H1 (cell line): ENCODE data around the gene MBOAT1. TPM values are rescaled to one million over a fixed set of nuclear protein-coding genes. Genes with fewer than 3 reads are reported as not detected.

Experiments
- CTCF ChIA-PET: fragments of 300-600 bp; sonication (Branson Sonifier 250); formaldehyde crosslinking; loops from one replicate; lab custom pipeline; 2021; ENCODE audit not compliant: partially characterized antibody; lab: Charles Lee
- POLR2A ChIA-PET: fragments of 300-600 bp; sonication (Branson Sonifier 250); formaldehyde crosslinking; loops from one replicate; lab custom pipeline; 2021; ENCODE audit warnings: inconsistent platforms; ENCODE audit not compliant: partially characterized antibody; lab: Charles Lee
- DNase-seq, 2 experiments: peaks; one replicate each; pipeline versions ENCODE4 v3.0.0 to v3.0.0-alpha.2; 2010 to 2022; ENCODE audit warnings: low spot score in 2 of 2, low read depth in 1 of 2, mixed read lengths in 1 of 2
- FAIRE-seq: peaks from 2 replicates; lab custom pipeline; 2011; peaks lifted over from hg19 to GRCh38; lab: Jason Lieb, UNC
- H2AFZ ChIP-seq: 2 replicates; pipeline ENCODE4 v1.8.1; 2012; ENCODE audit warnings: low read length, inconsistent platforms
- H2AK5ac ChIP-seq: 2 replicates; pipeline ENCODE4 v1.6.1; 2013; ENCODE audit warnings: low read depth, low read length
- H2BK120ac ChIP-seq: replicated peaks from 2 replicates; pipeline ENCODE3; 2013; ENCODE audit warnings: low read depth, low read length, inconsistent platforms
- H2BK12ac ChIP-seq: 2 replicates; pipeline ENCODE4 v1.6.1; 2013; ENCODE audit warnings: low read depth, low read length
- H2BK15ac ChIP-seq: 2 replicates; pipeline ENCODE4 v1.6.1; 2013; ENCODE audit warnings: low read length
- H2BK20ac ChIP-seq: 2 replicates; pipeline ENCODE4 v1.6.1; 2013; ENCODE audit warnings: low read length
- H2BK5ac ChIP-seq: 2 replicates; pipeline ENCODE4 v1.6.1; 2013; ENCODE audit warnings: low read depth, low read length
- H3K14ac ChIP-seq: 2 replicates; pipeline ENCODE4 v1.6.1; 2013; ENCODE audit warnings: inconsistent platforms; ENCODE audit not compliant: insufficient read length
- H3K18ac ChIP-seq: 2 replicates; pipeline ENCODE4 v1.6.1; 2013; ENCODE audit warnings: low read length; ENCODE audit errors: extremely low read depth
- H3K23ac ChIP-seq: 2 replicates; pipeline ENCODE4 v1.6.1; 2013; ENCODE audit warnings: inconsistent platforms; ENCODE audit not compliant: insufficient read length
- H3K23me2 ChIP-seq: 2 replicates; pipeline ENCODE4 v1.6.1; 2013; ENCODE audit warnings: low read depth, low read length
- H3K27ac ChIP-seq: 2 replicates; pipeline ENCODE4 v1.6.1; 2011; ENCODE audit warnings: low read depth, low read length, inconsistent platforms
- H3K27me3 ChIP-seq, 4 experiments: replicated peaks in 1 of 4; 1 replicate in 1 of 4; 2 replicates in 3 of 4; pipeline versions ENCODE4 v1.6.1 to v1.8.1; 2011 to 2013; ENCODE audit warnings: low read length in 3 of 4, mild to moderate bottlenecking in 3 of 4, inconsistent platforms in 2 of 4, mixed read lengths in 2 of 4, moderate library complexity in 1 of 4; ENCODE audit not compliant: control insufficient read depth in 3 of 4, insufficient read depth in 3 of 4; ENCODE audit errors: extremely low read depth in 1 of 4
- H3K36me3 ChIP-seq, 4 experiments: 2 replicates each; pipeline versions ENCODE4 v1.6.1 to v1.8.1; 2011 to 2013; ENCODE audit warnings: mild to moderate bottlenecking in 4 of 4, low read length in 3 of 4, moderate library complexity in 2 of 4, control low read depth in 1 of 4, inconsistent platforms in 1 of 4; ENCODE audit not compliant: insufficient read depth in 4 of 4, control insufficient read depth in 2 of 4
- H3K4ac ChIP-seq: replicated peaks from 2 replicates; pipeline ENCODE3; 2013; ENCODE audit warnings: low read length, low read depth, mixed read lengths, inconsistent platforms; ENCODE audit not compliant: insufficient read length
- H3K4me1 ChIP-seq, 4 experiments: replicated peaks in 1 of 4; 1 replicate in 1 of 4; 2 replicates in 3 of 4; pipeline versions ENCODE4 v1.6.1 to v1.8.1; 2011 to 2013; ENCODE audit warnings: low read length in 3 of 4, inconsistent platforms in 2 of 4, mixed read lengths in 1 of 4; ENCODE audit not compliant: insufficient read depth in 4 of 4, control insufficient read depth in 3 of 4
- H3K4me2 ChIP-seq, 2 experiments: 2 replicates each; pipeline versions ENCODE4 v1.6.1 to v1.8.1; 2011 to 2013; ENCODE audit warnings: low read depth in 2 of 2, low read length in 2 of 2, control low read depth in 1 of 2, inconsistent platforms in 1 of 2, mild to moderate bottlenecking in 1 of 2; ENCODE audit not compliant: insufficient read depth in 1 of 2
- H3K4me3 ChIP-seq, 4 experiments: fragments of 200-600, 300-600 bp in 1 of 4; sonication (generic), shearing (Covaris generic), sonication (Bioruptor Twin) in 1 of 4; 2 replicates each; pipeline versions ENCODE4 v1.5.1 to v1.8.1; 2011 to 2016; ENCODE audit warnings: low read length in 4 of 4, low read depth in 3 of 4, control low read depth in 2 of 4, inconsistent platforms in 2 of 4, mild to moderate bottlenecking in 2 of 4, mixed read lengths in 1 of 4, moderate library complexity in 1 of 4; ENCODE audit not compliant: insufficient read depth in 2 of 4; ENCODE audit errors: extremely low read depth in 1 of 4
- H3K56ac ChIP-seq: replicated peaks from 2 replicates; pipeline ENCODE3; 2013; ENCODE audit warnings: low read depth, mild to moderate bottlenecking, mixed read lengths, low read length, inconsistent platforms; ENCODE audit not compliant: insufficient read length
- H3K79me1 ChIP-seq: 2 replicates; pipeline ENCODE4 v1.6.1; 2013; ENCODE audit warnings: low read depth, low read length, control low read depth
- H3K79me2 ChIP-seq, 2 experiments: 2 replicates each; pipeline versions ENCODE4 v1.6.1 to v1.8.1; 2012 to 2013; ENCODE audit warnings: low read length in 2 of 2, mild to moderate bottlenecking in 2 of 2, inconsistent platforms in 1 of 2; ENCODE audit not compliant: insufficient read depth in 2 of 2, control insufficient read depth in 1 of 2
- H3K9ac ChIP-seq, 4 experiments: replicated peaks in 1 of 4; 1 replicate in 1 of 4; 2 replicates in 3 of 4; pipeline versions ENCODE4 v1.6.1 to v1.8.1; 2011 to 2013; ENCODE audit warnings: low read depth in 3 of 4, low read length in 3 of 4, control low read depth in 2 of 4, mild to moderate bottlenecking in 2 of 4, moderate library complexity in 2 of 4, inconsistent platforms in 1 of 4; ENCODE audit errors: extremely low read depth in 1 of 4
- H3K9me3 ChIP-seq, 2 experiments: 2 replicates each; pipeline versions ENCODE4 v1.6.1 to v1.8.1; 2012 to 2013; ENCODE audit warnings: mild to moderate bottlenecking in 2 of 2, moderate library complexity in 2 of 2, control low read depth in 1 of 2, inconsistent platforms in 1 of 2, low read depth in 1 of 2, low read length in 1 of 2, mixed read lengths in 1 of 2; ENCODE audit not compliant: insufficient read depth in 2 of 2
- H4K20me1 ChIP-seq, 2 experiments: replicated peaks in 1 of 2; 2 replicates each; pipeline versions ENCODE3 to v1.8.1; 2011 to 2013; ENCODE audit warnings: inconsistent platforms in 2 of 2, low read length in 2 of 2, mild to moderate bottlenecking in 1 of 2; ENCODE audit not compliant: insufficient read depth in 2 of 2, control insufficient read depth in 1 of 2
- H4K5ac ChIP-seq: 2 replicates; pipeline ENCODE4 v1.6.1; 2013; ENCODE audit warnings: low read length, low read depth, mixed read lengths, inconsistent platforms; ENCODE audit not compliant: insufficient read length
- H4K8ac ChIP-seq: 2 replicates; pipeline ENCODE4 v1.8.0; 2013; ENCODE audit warnings: mild to moderate bottlenecking, moderate library complexity, low read length, inconsistent platforms; ENCODE audit not compliant: insufficient read depth; ENCODE audit errors: extremely low read depth
- H4K91ac ChIP-seq: replicated peaks from 2 replicates; pipeline ENCODE3; 2013; ENCODE audit warnings: low read length, mixed read lengths, inconsistent platforms; ENCODE audit not compliant: insufficient read length
- EGR1 ChIP-seq: IDR thresholded peaks from 2 replicates; pipeline ENCODE4 v1.6.1; 2011; ENCODE audit warnings: low read depth, low read length, borderline replicate concordance
- EZH2 ChIP-seq: fragments of 200-600 bp; sonication (generic); IDR thresholded peaks from 2 replicates; pipeline ENCODE4 v1.7.1; 2012; ENCODE audit warnings: low read depth, mild to moderate bottlenecking, moderate library complexity, low read length, inconsistent platforms; ENCODE audit not compliant: severe bottlenecking
- JUN ChIP-seq: IDR thresholded peaks from 2 replicates; pipeline ENCODE4 v1.6.1; 2011; ENCODE audit warnings: low read depth, mild to moderate bottlenecking, improper control_type of control experiment, low read length
- KDM1A ChIP-seq: fragments of 200-600, 300-600 bp; sonication (generic); IDR thresholded peaks from 2 replicates; pipeline ENCODE4 v1.7.1; 2016; ENCODE audit warnings: mild to moderate bottlenecking, low read length, borderline replicate concordance
- KDM5A ChIP-seq: fragments of 200-600 bp; IDR thresholded peaks from 2 replicates; pipeline ENCODE4 v1.7.1; 2012; ENCODE audit warnings: mild to moderate bottlenecking, low read length, inconsistent platforms, mixed read lengths
- MAFK ChIP-seq: IDR thresholded peaks from 2 replicates; pipeline ENCODE4 v1.6.1; 2012; ENCODE audit warnings: low read depth, mild to moderate bottlenecking, improper control_type of control experiment, low read length
- NANOG ChIP-seq: IDR thresholded peaks from 2 replicates; pipeline ENCODE4 v1.6.1; 2011; ENCODE audit warnings: low read length, low read depth, mild to moderate bottlenecking, inconsistent platforms; ENCODE audit not compliant: insufficient read depth, poor library complexity, severe bottlenecking
- PHF8 ChIP-seq: fragments of 200-600 bp; sonication (generic); conservative IDR thresholded peaks from 2 replicates; pipeline ENCODE4 v1.7.1; 2012; ENCODE audit warnings: low read depth, mild to moderate bottlenecking, inconsistent platforms, low read length, moderate library complexity
- POLR2A ChIP-seq, 2 experiments: IDR thresholded peaks; 1 replicate in 1 of 2; 2 replicates in 1 of 2; pipeline ENCODE4 v1.6.1; 2011; ENCODE audit warnings: low read depth in 2 of 2, low read length in 2 of 2, mild to moderate bottlenecking in 2 of 2; ENCODE audit errors: control extremely low read depth in 1 of 2
- RAD21 ChIP-seq, 2 experiments: IDR thresholded peaks in 1 of 2; conservative IDR thresholded peaks in 1 of 2; 2 replicates each; pipeline ENCODE4 v1.6.1; 2011; ENCODE audit warnings: low read depth in 2 of 2, low read length in 2 of 2, improper control_type of control experiment in 1 of 2, inconsistent platforms in 1 of 2, mild to moderate bottlenecking in 1 of 2, moderate library complexity in 1 of 2
- RNF2 ChIP-seq: fragments of 200-900, 300-1000 bp; sonication (generic); IDR thresholded peaks from 2 replicates; pipeline ENCODE4 v1.7.1; 2016; ENCODE audit warnings: borderline replicate concordance, low read depth, mild to moderate bottlenecking, antibody characterized with exemption, low read length; ENCODE audit not compliant: poor library complexity, severe bottlenecking; ENCODE audit errors: missing control alignments
- SRF ChIP-seq: IDR thresholded peaks from 2 replicates; pipeline ENCODE4 v1.6.1; 2011; ENCODE audit warnings: mild to moderate bottlenecking, low read depth, low read length, moderate library complexity
- WGBS, 2 experiments: shearing (Covaris generic) in 1 of 2; methylation state at CpG; one replicate each; pipeline versions ENCODE4 v1.1.6 to v1.1.7; 2013 to 2015; ENCODE audit warnings: low lambda C conversion rate in 2 of 2, mixed read lengths in 2 of 2, inconsistent platforms in 1 of 2, low coverage in 1 of 2, missing lambda C conversion rate in 1 of 2; ENCODE audit not compliant: insufficient replicate concordance in 2 of 2, insufficient coverage in 1 of 2, insufficient read length in 1 of 2; ENCODE audit errors: extremely low coverage in 1 of 2, missing lambda C conversion rate in 1 of 2; 5-methylcytosine and 5-hydroxymethylcytosine counted together
- polyA plus RNA-seq, 7 experiments: library from polyadenylated mRNA; depleted of rRNA in 3 of 7; stranded (reverse) in 5 of 7; unstranded in 2 of 7; fragments of >200 nt in 5 of 7; fragments of 200-250 nt in 2 of 7; gene quantifications; 1 replicate in 5 of 7; 2 replicates in 1 of 7; 4 replicates in 1 of 7; pipeline versions ENCODE4 v1.2.1 to v1.2.3, GENCODE V29; 2011 to 2013; ENCODE audit warnings: missing spikeins in 2 of 7, mixed read lengths in 2 of 7
- total RNA-seq: library from RNA; stranded (reverse); fragmentation: NEBNext Ultra II Directional; extraction: Animal tissue kit (Norgen Biotek cat#: 25700); gene quantifications from 2 replicates; pipeline ENCODE4 v1.2.1, GENCODE V29; 2021
- TF ChIP-seq, protein P1 (sequence below): IDR thresholded peaks from 2 replicates; pipeline ENCODE4 v1.6.1; 2012; ENCODE audit warnings: inconsistent platforms

Gene MBOAT1
- total and polyA plus RNA-seq, 2 of the 8 experiments (the other 6 are each of a cell fraction or from before 2014, with no cell fraction given), result 4.9 to 19.5 TPM

DNA sequence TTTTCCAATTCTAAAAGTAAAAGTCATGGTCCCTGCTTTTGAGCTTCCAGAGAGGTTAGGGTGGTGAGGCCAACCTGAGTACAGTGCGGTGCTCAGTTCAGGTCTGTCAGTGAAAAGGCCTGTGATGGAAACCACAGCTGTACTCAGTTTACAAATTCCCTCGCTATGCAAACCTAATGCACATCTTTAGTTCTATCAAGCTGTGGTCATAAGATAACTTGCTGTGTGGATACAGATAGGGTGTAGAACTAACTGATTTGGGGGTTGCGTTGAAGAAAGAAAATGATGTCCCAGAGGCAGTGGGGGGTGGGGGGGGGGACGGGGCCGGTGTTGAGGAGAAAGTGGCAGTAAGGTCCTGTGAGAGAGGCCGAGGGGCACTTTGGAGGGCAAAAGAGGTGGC, 22.8 kb upstream of the MBOAT1 start:
- no peak overlapping the region for H2AFZ ChIP-seq
- H3K18ac ChIP-seq, result no peak overlapping the region
- no peaks in the 10 kb centered on the region for H3K79me2 ChIP-seq
- ChIA-PET POLR2A (no interaction called here), CTCF (interaction anchor here (0.5 kb wide), 1 partner anchor 144 kb away, joined by 3 read pairs; no protein-coding TSS in a partner anchor)
- FAIRE-seq (no peak), DNase-seq (no peak)
- H3K79me1 ChIP-seq, result no peaks in the 10 kb centered on the region
- no peaks in the 10 kb centered on the region for H4K20me1 ChIP-seq
- H2BK20ac ChIP-seq, result no peak overlapping the region
- no peak overlapping the region for H3K27ac ChIP-seq
- H3K36me3 ChIP-seq, result no peaks in the 10 kb centered on the region
- H3K4me3 ChIP-seq, result no peak overlapping the region
- H4K91ac ChIP-seq, result no peak overlapping the region
- H4K5ac ChIP-seq, result no peak overlapping the region
- no peak overlapping the region for H2BK5ac ChIP-seq
- H3K4ac ChIP-seq, result no peak overlapping the region
- peaks cover 0 to 5% (median 1%) of the 10 kb centered on the region in 4 experiments; a peak in 2 of 7 replicates for H3K4me1 ChIP-seq
- no peak overlapping the region for H3K4me2 ChIP-seq
- H3K27me3 ChIP-seq, result no peaks in the 10 kb centered on the region
- H3K9me3 ChIP-seq, result no peaks in the 10 kb centered on the region
- H2AK5ac ChIP-seq, result no peak overlapping the region
- 96% methylated on average over 3 of the region's 6 CpGs; no CpG with 5 or more reads in 1 of the 2 experiments for WGBS, 2 experiments
- H2BK12ac ChIP-seq, result no peak overlapping the region
- H3K14ac ChIP-seq, result no peak overlapping the region
- H2BK120ac ChIP-seq, result no peak overlapping the region
- no peak overlapping the region for H2BK15ac ChIP-seq
- no peaks in the 10 kb centered on the region; the same call in 1 of the 2 replicates for H3K23me2 ChIP-seq
- no peak overlapping the region for H3K23ac ChIP-seq
- H3K56ac ChIP-seq, result no peak overlapping the region
- H4K8ac ChIP-seq, result no peak overlapping the region
- H3K9ac ChIP-seq, result no peak overlapping the region
- TF ChIP-seq POLR2A (IDR thresholded peaks at IDR 0.05; ENCODE audit: control extremely low read depth in 1 of 2, low read depth in 2 of 2, low read length in 2 of 2) (no peak), SRF (no peak), EZH2 (no peak), JUN (no peak), MAFK (no peak), RAD21 (IDR thresholded peaks at IDR 0.05 in 1 of 2, conservative IDR thresholded peaks at IDR 0.05 in 1 of 2; ENCODE audit: low read depth in 2 of 2, low read length in 2 of 2) (no peak), NANOG (no peak), KDM1A (no peak), EGR1 (no peak), PHF8 (no peak), RNF2 (no peak), KDM5A (no peak)
- TF ChIP-seq, protein P1, sequence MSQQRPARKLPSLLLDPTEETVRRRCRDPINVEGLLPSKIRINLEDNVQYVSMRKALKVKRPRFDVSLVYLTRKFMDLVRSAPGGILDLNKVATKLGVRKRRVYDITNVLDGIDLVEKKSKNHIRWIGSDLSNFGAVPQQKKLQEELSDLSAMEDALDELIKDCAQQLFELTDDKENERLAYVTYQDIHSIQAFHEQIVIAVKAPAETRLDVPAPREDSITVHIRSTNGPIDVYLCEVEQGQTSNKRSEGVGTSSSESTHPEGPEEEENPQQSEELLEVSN, result no peak
